ENCODE data around the gene GRIK4. TPM values are rescaled to one million over a fixed set of nuclear protein-coding genes. Genes with fewer than 3 reads are reported as not detected.
"Not testable (repeated sequence)": the region's sequence is repeated elsewhere in the genome, so short reads cannot be mapped to it uniquely, and the experiment has no call there.

The GRIK4 gene
- total and polyA plus RNA-seq, 2 donors, result 0.05 to 0.37 TPM

GRCh38 chr11:120996973-120997372 is 485.4 kb downstream of the GRIK4 start:
- Histone ChIP-seq H3K4me3 (ENCODE audit: low read depth, low read length) (no peak overlapping the region), H3K4me1 (ENCODE audit: insufficient read depth) (no peaks in the 10 kb centered on the region), H3K36me3 (ENCODE audit: insufficient read depth) (no peaks in the 10 kb centered on the region), H3K27ac (ENCODE audit: low read depth) (no peak overlapping the region)
- no peak for DNase-seq (ENCODE audit: extremely low spot score)
- WGBS, result 91% methylated on average over 5 of the region's 5 CpGs

GRCh38 chr11:120998581-120998980 is 487.0 kb downstream of the GRIK4 start:
- Histone ChIP-seq H3K4me1 (ENCODE audit: insufficient read depth) (no peaks in the 10 kb centered on the region), H3K36me3 (ENCODE audit: insufficient read depth) (no peaks in the 10 kb centered on the region), H3K27ac (ENCODE audit: low read depth) (no peak overlapping the region), H3K4me3 (ENCODE audit: low read depth, low read length) (no peak overlapping the region)
- 97% methylated on average over 1 of the region's 1 CpG for WGBS
- DNase-seq (ENCODE audit: extremely low spot score), result no peak

- H3K27ac ChIP-seq (ENCODE audit: low read depth), result no peak overlapping the region
- no peaks in the 10 kb centered on the region for H3K36me3 ChIP-seq (ENCODE audit: insufficient read depth)
- DNase-seq (ENCODE audit: extremely low spot score), result no peak
- no peaks in the 10 kb centered on the region for H3K4me1 ChIP-seq (ENCODE audit: insufficient read depth)
- H3K4me3 ChIP-seq (ENCODE audit: low read depth, low read length), result no peak overlapping the region
- WGBS, result 52% methylated on average over 4 of the region's 4 CpGs
Observed at GRCh38 chr11:121004206-121004840, 492.8 kb downstream of the GRIK4 start.

GRCh38 chr11:121006922-121007321 is 495.4 kb downstream of the GRIK4 start:
- H3K4me3 ChIP-seq (ENCODE audit: low read depth, low read length), result no peak overlapping the region
- no peaks in the 10 kb centered on the region for H3K36me3 ChIP-seq (ENCODE audit: insufficient read depth)
- H3K27ac ChIP-seq (ENCODE audit: low read depth), result no peak overlapping the region
- no peak for DNase-seq (ENCODE audit: extremely low spot score)
- no peaks in the 10 kb centered on the region for H3K4me1 ChIP-seq (ENCODE audit: insufficient read depth)
- 72% methylated on average over 1 of the region's 1 CpG for WGBS

GRCh38 chr11:121008551-121008950 is 497.0 kb downstream of the GRIK4 start:
- no peaks in the 10 kb centered on the region for H3K4me1 ChIP-seq (ENCODE audit: insufficient read depth)

GRCh38 chr11:121012091-121012490 is 500.5 kb downstream of the GRIK4 start:
- Histone ChIP-seq H3K4me3 (ENCODE audit: low read depth, low read length) (no peak overlapping the region), H3K4me1 (ENCODE audit: insufficient read depth) (no peaks in the 10 kb centered on the region), H3K36me3 (ENCODE audit: insufficient read depth) (no peaks in the 10 kb centered on the region), H3K27ac (ENCODE audit: low read depth) (no peak overlapping the region)
- DNase-seq (ENCODE audit: extremely low spot score), result no peak
- WGBS, result 85% methylated on average over 1 of the region's 1 CpG

More at GRCh38 chr11:121008551-121008950, 497.0 kb downstream of the GRIK4 start:
- Histone ChIP-seq H3K4me3 (ENCODE audit: low read depth, low read length) (no peak overlapping the region), H3K27ac (ENCODE audit: low read depth) (no peak overlapping the region), H3K36me3 (ENCODE audit: insufficient read depth) (no peaks in the 10 kb centered on the region)
- DNase-seq (ENCODE audit: extremely low spot score), result no peak

- WGBS, result 29% methylated on average over 1 of the region's 1 CpG
- DNase-seq (ENCODE audit: extremely low spot score), result no peak
- H3K4me1 ChIP-seq (ENCODE audit: insufficient read depth), result no peaks in the 10 kb centered on the region
- no peaks in the 10 kb centered on the region for H3K36me3 ChIP-seq (ENCODE audit: insufficient read depth)
- no peak overlapping the region for H3K27ac ChIP-seq (ENCODE audit: low read depth)
- H3K4me3 ChIP-seq (ENCODE audit: low read depth, low read length), result no peak overlapping the region
Observed at GRCh38 chr11:121018746-121019145, 507.2 kb downstream of the GRIK4 start.

- H3K4me1 ChIP-seq (ENCODE audit: insufficient read depth); H3K4me3 ChIP-seq (ENCODE audit: low read depth, low read length); H3K27ac ChIP-seq (ENCODE audit: low read depth); H3K36me3 ChIP-seq (ENCODE audit: insufficient read depth); DNase-seq (ENCODE audit: extremely low spot score): not testable (repeated sequence)
- 96% methylated on average over 36 of the region's 36 CpGs for WGBS
Observed at GRCh38 chr11:121021718-121022117, 510.2 kb downstream of the GRIK4 start.

GRCh38 chr11:121023848-121024751 is 512.6 kb downstream of the GRIK4 start, which contains the start of gene TBCEL:
TBCEL (plus strand) TSS chr11:121024102; CDS start chr11:121045691, 21,589 bp downstream.
- H3K4me3 ChIP-seq (ENCODE audit: low read depth, low read length), result peak within 1 kb of the TSS; percentile 79
- H3K36me3 ChIP-seq (ENCODE audit: insufficient read depth), result peaks cover 2% of the 10 kb centered on the region
- under 1% methylated on average over 54 of the region's 54 CpGs for WGBS
- no peak within 1 kb of the TSS for H3K27ac ChIP-seq (ENCODE audit: low read depth)
- peak; percentile 64 for DNase-seq (ENCODE audit: extremely low spot score)
- peaks cover 3% of the 10 kb centered on the region for H3K4me1 ChIP-seq (ENCODE audit: insufficient read depth)

- Histone ChIP-seq H3K4me1 (ENCODE audit: insufficient read depth) (peaks cover 3% of the 10 kb centered on the region), H3K36me3 (ENCODE audit: insufficient read depth) (peaks cover 2% of the 10 kb centered on the region), H3K4me3 (ENCODE audit: low read depth, low read length) (peak overlapping the region; percentile 79), H3K27ac (ENCODE audit: low read depth) (no peak overlapping the region)
- 43% methylated on average over 3 of the region's 3 CpGs for WGBS
- no peak for DNase-seq (ENCODE audit: extremely low spot score)
Observed at GRCh38 chr11:121024989-121025388, 513.4 kb downstream of the GRIK4 start.

GRCh38 chr11:121029153-121029552 is 517.6 kb downstream of the GRIK4 start:
- H3K4me3 ChIP-seq (ENCODE audit: low read depth, low read length), result no peak overlapping the region
- H3K36me3 ChIP-seq (ENCODE audit: insufficient read depth), result peaks cover 2% of the 10 kb centered on the region
- no peak for DNase-seq (ENCODE audit: extremely low spot score)
- WGBS, result 35% methylated on average over 2 of the region's 2 CpGs
- no peak overlapping the region for H3K27ac ChIP-seq (ENCODE audit: low read depth)
- peaks cover 3% of the 10 kb centered on the region for H3K4me1 ChIP-seq (ENCODE audit: insufficient read depth)

GRCh38 chr11:121029813-121030445 is 518.4 kb downstream of the GRIK4 start:
- no peak for DNase-seq (ENCODE audit: extremely low spot score)
- 61% methylated on average over 3 of the region's 3 CpGs for WGBS
- H3K4me1 ChIP-seq (ENCODE audit: insufficient read depth), result no peaks in the 10 kb centered on the region
- no peak overlapping the region for H3K27ac ChIP-seq (ENCODE audit: low read depth)
- H3K4me3 ChIP-seq (ENCODE audit: low read depth, low read length), result no peak overlapping the region
- H3K36me3 ChIP-seq (ENCODE audit: insufficient read depth), result peaks cover 2% of the 10 kb centered on the region

GRCh38 chr11:121031167-121031566 is 519.6 kb downstream of the GRIK4 start:
- 92% methylated on average over 2 of the region's 2 CpGs for WGBS

More at GRCh38 chr11:121031167-121031566, 519.6 kb downstream of the GRIK4 start:
- Histone ChIP-seq H3K36me3 (ENCODE audit: insufficient read depth) (peaks cover 2% of the 10 kb centered on the region), H3K4me1 (ENCODE audit: insufficient read depth) (no peaks in the 10 kb centered on the region), H3K27ac (ENCODE audit: low read depth) (no peak overlapping the region), H3K4me3 (ENCODE audit: low read depth, low read length) (no peak overlapping the region)
- DNase-seq (ENCODE audit: extremely low spot score), result no peak

All from urinary bladder (tissue), 4 donors.